HCT116 (cell line): ENCODE results near the gene FKBP6. TPM values are rescaled to one million over a fixed set of nuclear protein-coding genes. Genes with fewer than 3 reads are reported as not detected.
"Not testable (repeated sequence)": the region's sequence is repeated elsewhere in the genome, so short reads cannot be mapped to it uniquely, and the experiment has no call there.

ENCODE experiments used
- ATAC-seq: fragments of 200-7000 bp; cut with Tn5 transposase; 2 replicates; pipeline ENCODE4 v1.9.1; 2020; ENCODE audit warnings: mild to moderate bottlenecking, moderate library complexity
- BruUV-seq: library from RNA; stranded (reverse); fragments of 400-500 nt; replicated peaks from 2 replicates; lab custom pipeline; 2021; lab: Mats Ljungman, UMichigan
- CTCF ChIA-PET: fragments of 300-600 bp; sonication (Branson Sonifier 250); formaldehyde crosslinking; loops from one replicate; lab custom pipeline; 2021; ENCODE audit warnings: antibody characterized with exemption; lab: Charles Lee
- POLR2A ChIA-PET: fragments of 300-600, 350-600 bp; sonication (Branson Sonifier 250); formaldehyde crosslinking; loops from one replicate; lab custom pipeline; 2021; ENCODE audit warnings: antibody characterized with exemption; lab: Charles Lee
- RAD21 ChIA-PET, 2 experiments: fragments of 300-600 bp; sonication (Branson Sonifier 250); formaldehyde crosslinking; loops; one replicate each; lab custom pipeline; 2023; ENCODE audit warnings: low total read pairs in 2 of 2; ENCODE audit not compliant: uncharacterized antibody in 2 of 2, unreplicated experiment in 2 of 2, low non-redundant PET in 1 of 2; lab: Charles Lee
- DNase-seq: peaks from one replicate; pipeline ENCODE4 v3.0.0-alpha.2; 2010; ENCODE audit warnings: low read depth, low spot score
- H2AFZ ChIP-seq: fragments of 200-600 bp; shearing (Covaris generic), sonication (generic); 2 replicates; pipeline ENCODE4 v1.6.1; 2017; ENCODE audit warnings: low read depth, mixed run types, mixed read lengths, antibody characterized with exemption, low read length; ENCODE audit not compliant: poor library complexity, severe bottlenecking
- H3K27ac ChIP-seq: 2 replicates; pipeline ENCODE4 v1.5.1; 2012; ENCODE audit warnings: low read depth, low read length
- H3K27me3 ChIP-seq: fragments of 200-600 bp; sonication (generic); 2 replicates; pipeline ENCODE4 v1.6.1; 2016; ENCODE audit warnings: mixed run types, low read length, mixed read lengths; ENCODE audit not compliant: insufficient read depth
- H3K36me3 ChIP-seq, 2 experiments: fragments of 200-500 bp in 1 of 2; fragments of 200-600 bp in 1 of 2; sonication (Bioruptor generic) in 1 of 2; sonication (generic) in 1 of 2; 2 replicates each; pipeline versions ENCODE4 v1.5.1 to v1.6.1; 2014 to 2016; ENCODE audit warnings: low read length in 2 of 2, inconsistent platforms in 1 of 2, mixed read lengths in 1 of 2, mixed run types in 1 of 2; ENCODE audit not compliant: insufficient read depth in 2 of 2, control insufficient read depth in 1 of 2
- H3K4me1 ChIP-seq, 2 experiments: fragments of 200-600 bp in 1 of 2; sonication (generic) in 1 of 2; 2 replicates each; pipeline versions ENCODE4 v1.5.1 to v1.6.1; 2012 to 2017; ENCODE audit warnings: low read length in 2 of 2, inconsistent platforms in 1 of 2, mild to moderate bottlenecking in 1 of 2, mixed read lengths in 1 of 2, mixed run types in 1 of 2, moderate library complexity in 1 of 2; ENCODE audit not compliant: insufficient read depth in 2 of 2, control insufficient read depth in 1 of 2
- H3K4me2 ChIP-seq: fragments of 200-600 bp; sonication (generic); 2 replicates; pipeline ENCODE4 v1.6.1; 2017; ENCODE audit warnings: mixed run types, low read length, mixed read lengths
- H3K4me3 ChIP-seq, 2 experiments: fragments of 200-600 bp in 1 of 2; sonication (generic) in 1 of 2; replicated peaks in 1 of 2; 2 replicates each; pipeline ENCODE4 v1.5.1; 2011 to 2016; ENCODE audit warnings: low read length in 2 of 2, control low read depth in 1 of 2, low read depth in 1 of 2, mild to moderate bottlenecking in 1 of 2, mixed read lengths in 1 of 2, mixed run types in 1 of 2
- H3K79me2 ChIP-seq: fragments of 200-600 bp; sonication (generic); 2 replicates; pipeline ENCODE4 v1.6.1; 2017; ENCODE audit warnings: mild to moderate bottlenecking, mixed run types, low read length, moderate library complexity, mixed read lengths; ENCODE audit not compliant: insufficient read depth
- H3K9ac ChIP-seq: fragments of 200-600 bp; sonication (generic); 2 replicates; pipeline ENCODE4 v1.6.1; 2016; ENCODE audit warnings: low read length, mixed read lengths
- H3K9me2 ChIP-seq: fragments of 200-600 bp; sonication (generic), shearing (Covaris generic); 2 replicates; pipeline ENCODE4 v1.6.1; 2017; ENCODE audit warnings: mixed run types, mild to moderate bottlenecking, moderate library complexity; ENCODE audit not compliant: insufficient read depth
- H3K9me3 ChIP-seq, 2 experiments: fragments of 200-500 bp in 1 of 2; fragments of 200-600 bp in 1 of 2; sonication (Bioruptor generic) in 1 of 2; sonication (generic) in 1 of 2; 2 replicates each; pipeline ENCODE4 v1.6.1; 2014 to 2017; ENCODE audit warnings: low read length in 2 of 2, mixed read lengths in 2 of 2, inconsistent platforms in 1 of 2, low read depth in 1 of 2, mild to moderate bottlenecking in 1 of 2, mixed run types in 1 of 2, moderate library complexity in 1 of 2; ENCODE audit not compliant: control insufficient read depth in 1 of 2, insufficient read depth in 1 of 2
- H4K20me1 ChIP-seq: fragments of 200-600 bp; sonication (generic), shearing (Covaris generic); 2 replicates; pipeline ENCODE4 v1.6.1; 2017; ENCODE audit warnings: mixed run types, mild to moderate bottlenecking, moderate library complexity; ENCODE audit not compliant: insufficient read depth
- ATF3 ChIP-seq: IDR thresholded peaks from 2 replicates; pipeline ENCODE4 v1.6.1; 2012
- CBX3 ChIP-seq: IDR thresholded peaks from 2 replicates; pipeline ENCODE4 v1.6.1; 2012; ENCODE audit warnings: low read depth
- EGR1 ChIP-seq: IDR thresholded peaks from 2 replicates; pipeline ENCODE4 v1.6.1; 2012; ENCODE audit warnings: low read depth
- EZH2 ChIP-seq: fragments of 200-600 bp; sonication (generic); IDR thresholded peaks from 2 replicates; pipeline ENCODE4 v1.6.1; 2017; ENCODE audit warnings: antibody characterized with exemption, mixed run types
- EZH2phosphoT487 ChIP-seq: fragments of 200-600 bp; IDR thresholded peaks from 2 replicates; pipeline ENCODE4 v1.6.1; 2018; ENCODE audit warnings: antibody characterized with exemption, borderline replicate concordance
- MAX ChIP-seq: IDR thresholded peaks from 2 replicates; pipeline ENCODE4 v1.6.1; 2012
- POLR2A ChIP-seq: IDR thresholded peaks from 2 replicates; pipeline ENCODE4 v1.7.0; 2011; ENCODE audit warnings: borderline replicate concordance; ENCODE audit not compliant: insufficient read depth, insufficient read length; ENCODE audit errors: extremely low read depth
- POLR2AphosphoS5 ChIP-seq: IDR thresholded peaks from 2 replicates; pipeline ENCODE4 v1.6.1; 2011; ENCODE audit warnings: mild to moderate bottlenecking, low read depth, low read length, moderate library complexity
- RAD21 ChIP-seq: IDR thresholded peaks from 2 replicates; pipeline ENCODE4 v1.6.1; 2012; ENCODE audit warnings: low read depth, mild to moderate bottlenecking
- REST ChIP-seq: IDR thresholded peaks from 2 replicates; pipeline ENCODE4 v1.6.1; 2012; ENCODE audit warnings: low read depth
- SIN3A ChIP-seq: IDR thresholded peaks from 2 replicates; pipeline ENCODE4 v1.6.1; 2012; ENCODE audit warnings: low read depth
- SP1 ChIP-seq: IDR thresholded peaks from 2 replicates; pipeline ENCODE4 v1.6.1; 2012; ENCODE audit warnings: low read depth
- SRF ChIP-seq: IDR thresholded peaks from 2 replicates; pipeline ENCODE4 v1.6.1; 2012; ENCODE audit warnings: low read depth
- TCF7L2 ChIP-seq: IDR thresholded peaks from 2 replicates; pipeline ENCODE4 v1.7.0; 2011; ENCODE audit warnings: borderline replicate concordance, inconsistent platforms; ENCODE audit not compliant: insufficient read depth, insufficient read length; ENCODE audit errors: extremely low read depth
- YY1 ChIP-seq: IDR thresholded peaks from 2 replicates; pipeline ENCODE4 v1.6.1; 2011; ENCODE audit warnings: low read length, low read depth, moderate library complexity, mild to moderate bottlenecking; ENCODE audit not compliant: insufficient replicate concordance; ENCODE audit errors: extremely low read depth
- ZBTB33 ChIP-seq: IDR thresholded peaks from 2 replicates; pipeline ENCODE4 v1.6.1; 2011; ENCODE audit warnings: mild to moderate bottlenecking, low read length, moderate library complexity; ENCODE audit not compliant: insufficient replicate concordance; ENCODE audit errors: extremely low read depth
- ZFX ChIP-seq: fragments of 450-650 bp; IDR thresholded peaks from 2 replicates; pipeline ENCODE4 v1.6.1; 2017
- intact Hi-C: fragments of 100-400 bp; cut with micrococcal nuclease; formaldehyde crosslinking; loops from 2 replicates; pipeline ENCODE4 v1.10.0; 2022
- total RNA-seq: library from RNA; stranded (reverse); gene quantifications from one replicate; pipeline ENCODE4 v1.2.1, GENCODE V29; 2021; ENCODE audit not compliant: unreplicated experiment

The FKBP6 gene
- total RNA-seq, 1 experiment from 2014 or later: not detected

- BruUV-seq: no TSS peak
- H3K27me3 ChIP-seq: no peaks in the 10 kb centered on the region
- H3K79me2 ChIP-seq: peaks cover 31% of the 10 kb centered on the region
- H4K20me1 ChIP-seq: no peaks in the 10 kb centered on the region
- TF ChIP-seq EGR1 (no peak), EZH2phosphoT487 (no peak), MAX (no peak), TCF7L2 (no peak), YY1 (no peak), SIN3A (no peak), SP1 (no peak), EZH2 (no peak), ZFX (no peak), POLR2AphosphoS5 (no peak), CBX3 (no peak), RAD21 (no peak), POLR2A (no peak), SRF (no peak), ZBTB33 (no peak), REST (no peak), ATF3 (no peak)
- H3K36me3 ChIP-seq: peaks cover 9 to 19% of the 10 kb centered on the region in 2 experiments; a peak in 3 of 4 replicates
- ATAC-seq: no peak
- H3K9me3 ChIP-seq: no peaks in the 10 kb centered on the region
- H3K4me2 ChIP-seq: no peak overlapping the region
- H3K9me2 ChIP-seq: no peaks in the 10 kb centered on the region
- intact Hi-C loops: no loop called here
- no peak overlapping the region for H3K4me3 ChIP-seq
- RAD21 ChIA-PET: no interaction called here
- no peak for DNase-seq
- CTCF ChIA-PET: no interaction called here
- peaks cover 5 to 16% of the 10 kb centered on the region in 2 experiments for H3K4me1 ChIP-seq
- H3K9ac ChIP-seq: no peak overlapping the region
- POLR2A ChIA-PET: no interaction called here
- no peak overlapping the region for H3K27ac ChIP-seq
- no peak overlapping the region for H2AFZ ChIP-seq
These were observed 23.9 kb upstream of the FKBP6 start for GRCh38 chr7:73304071-73304470.

- intact Hi-C loops, H3K4me3 ChIP-seq, H3K27ac ChIP-seq, BruUV-seq, POLR2A ChIA-PET, H3K9me2 ChIP-seq, H3K9ac ChIP-seq, ATAC-seq, H3K9me3 ChIP-seq, RAD21 ChIA-PET, H4K20me1 ChIP-seq, DNase-seq, H3K27me3 ChIP-seq, H2AFZ ChIP-seq, CTCF ChIA-PET, H3K4me2 ChIP-seq: not testable (repeated sequence)
- peaks cover 9 to 19% of the 10 kb centered on the region in 2 experiments; a peak in 3 of 4 replicates for H3K36me3 ChIP-seq
- peaks cover 31% of the 10 kb centered on the region for H3K79me2 ChIP-seq
- peaks cover 9 to 21% of the 10 kb centered on the region in 2 experiments for H3K4me1 ChIP-seq
These were observed 23.2 kb upstream of the FKBP6 start for GRCh38 chr7:73304612-73305387.
